HG02970 (cell line): ENCODE results near the gene RNU5B-1.
"Not testable (repeated sequence)": the region's sequence is repeated elsewhere in the genome, so short reads cannot be mapped to it uniquely, and the experiment has no call there.

Experiments used
- ATAC-seq: cut with Tn5 transposase; IDR thresholded peaks from one replicate; pipeline ENCODE4 v1.9.1; 2021; ENCODE audit warnings: mild to moderate bottlenecking, moderate library complexity, moderate number of reproducible peaks; ENCODE audit not compliant: unreplicated experiment, low FRiP score

Gene RNU5B-1

DNA sequence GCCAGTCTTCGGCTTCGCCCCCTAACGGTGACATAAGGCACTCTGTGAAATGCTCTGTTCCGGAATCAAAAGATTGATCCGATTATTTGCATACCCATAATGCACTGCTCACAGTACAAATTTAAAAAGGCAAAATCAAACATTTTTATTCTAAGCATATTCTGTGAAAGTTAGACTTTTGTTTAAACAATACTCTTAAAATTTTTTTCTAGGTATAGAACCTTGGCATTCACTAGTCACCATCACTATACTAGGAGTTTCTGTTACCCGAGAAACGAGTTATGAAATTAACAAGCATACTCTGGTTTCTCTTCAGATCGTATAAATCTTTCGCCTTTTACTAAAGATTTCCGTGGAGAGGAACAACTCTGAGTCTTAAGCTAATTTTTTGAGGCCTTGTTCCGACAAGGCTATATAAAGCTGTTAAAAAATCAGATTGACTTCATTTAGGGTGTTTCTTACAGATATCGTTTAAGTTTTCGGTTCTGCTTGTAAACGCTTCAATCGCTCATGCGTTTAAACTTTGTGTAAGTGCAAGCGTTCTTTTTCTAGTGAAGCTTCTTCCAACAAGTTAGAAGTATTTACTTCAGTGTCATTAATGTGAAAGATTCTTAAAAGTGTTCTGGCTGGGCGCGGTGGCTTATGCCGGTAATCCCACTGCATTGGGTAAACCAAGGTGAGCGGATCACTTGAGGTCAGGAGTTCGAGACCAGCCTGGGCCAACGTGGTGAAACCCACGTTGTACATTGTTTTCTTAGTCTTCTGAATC is at the start of gene RNU5B-1:
Gene RNU5B-1, plus strand, starts transcription at position 297 of the 769 bp plus-strand sequence.
- peak; percentile 70 for ATAC-seq

GRCh38 chr15:65254758-65255157 is 49.7 kb upstream of the RNU5B-1 start:
- ATAC-seq, result no peak

DNA sequence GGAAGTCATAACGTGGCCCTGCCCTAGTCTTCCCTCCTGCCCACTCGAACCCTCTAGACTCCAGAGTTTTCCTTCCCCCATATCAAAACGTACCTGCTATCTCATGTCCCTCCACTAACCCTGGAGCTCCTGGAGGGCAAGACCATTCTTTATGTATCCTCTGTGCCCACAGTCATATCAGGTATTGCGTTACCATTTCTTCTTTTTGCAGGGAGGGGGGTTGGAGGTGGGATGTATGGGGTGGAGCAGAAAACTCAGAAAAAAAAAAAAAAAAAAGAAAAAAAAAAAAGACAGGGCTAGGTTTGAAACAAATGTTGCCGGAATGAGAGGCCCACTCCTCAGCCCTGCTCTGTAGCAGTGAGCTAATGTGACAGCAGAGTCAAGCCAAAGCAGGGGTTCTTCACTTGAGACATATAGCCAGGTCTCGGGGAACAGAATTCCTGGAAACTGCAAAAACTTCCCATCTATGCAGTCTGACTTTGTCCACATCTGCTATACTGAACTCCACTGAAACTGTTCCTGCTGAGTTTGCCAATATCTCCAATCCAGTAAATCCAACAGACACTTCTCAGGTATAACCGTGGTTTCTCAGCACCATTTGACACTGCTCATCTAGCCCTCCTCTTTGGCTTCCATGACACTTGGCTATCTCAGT is 48.9 kb upstream of the RNU5B-1 start:
- no peak for ATAC-seq

DNA sequence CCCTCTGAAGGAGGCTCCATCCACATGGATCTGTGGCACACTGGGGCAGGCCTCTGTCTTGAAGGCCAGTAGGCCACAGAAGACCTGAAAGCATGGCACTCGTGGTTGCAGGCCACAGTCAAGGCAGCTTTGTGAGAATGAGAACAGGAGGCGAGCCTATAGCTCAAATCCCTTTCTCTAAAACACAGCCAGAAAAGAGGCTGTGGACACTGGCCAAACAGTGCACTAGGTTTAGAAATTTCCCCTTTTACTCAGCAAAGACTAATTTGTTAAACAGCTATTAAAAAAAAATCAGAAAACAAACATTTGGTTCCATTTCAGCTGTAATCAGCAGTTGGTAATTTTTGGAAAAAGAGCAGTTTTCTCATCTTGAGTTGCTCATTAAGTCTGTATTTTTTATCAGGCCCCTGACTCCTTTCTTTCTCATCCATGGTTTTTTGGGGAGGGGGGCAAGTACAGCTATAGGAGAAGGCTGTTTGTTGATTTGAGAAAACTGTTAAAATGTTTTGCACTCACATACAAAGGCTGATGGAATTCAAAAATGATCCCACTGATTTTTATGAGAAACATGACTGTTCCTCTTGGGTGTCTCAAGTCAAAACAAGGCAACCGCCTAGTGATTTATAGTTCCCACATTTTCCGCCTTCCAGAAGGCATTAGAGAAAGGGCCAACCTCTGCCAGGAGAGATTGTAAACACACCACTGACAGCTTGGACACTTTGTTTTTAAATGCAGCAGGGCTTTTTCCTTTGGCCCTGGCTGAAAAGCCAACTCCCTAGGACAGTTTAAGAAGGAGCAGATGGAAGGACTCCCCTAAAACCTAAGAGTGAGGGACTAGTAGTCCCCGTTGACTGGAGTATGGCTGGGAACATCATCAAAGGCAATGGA is 45.9 kb upstream of the RNU5B-1 start:
- no peak for ATAC-seq

DNA sequence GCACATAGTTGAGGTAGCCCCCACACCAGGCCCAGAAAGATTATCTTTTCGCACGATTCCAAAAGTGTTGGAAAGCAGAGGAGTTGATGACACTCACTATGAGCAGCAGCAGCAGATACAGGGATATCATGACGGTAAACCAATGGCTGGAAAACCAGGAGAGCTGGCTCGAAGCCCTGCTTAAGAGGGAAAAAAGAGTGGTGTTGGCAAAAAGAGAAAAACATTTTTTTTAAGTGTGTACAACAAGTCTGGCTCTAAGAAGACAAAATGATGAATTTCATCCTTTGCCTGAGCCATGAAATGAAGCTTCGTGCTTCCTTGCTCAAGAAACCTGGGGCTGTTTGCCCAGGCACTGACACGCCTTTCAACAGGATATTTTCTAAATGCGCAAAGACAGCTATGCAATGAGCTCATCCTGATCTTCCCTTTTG is 45.1 kb upstream of the RNU5B-1 start:
- ATAC-seq, result no peak

DNA sequence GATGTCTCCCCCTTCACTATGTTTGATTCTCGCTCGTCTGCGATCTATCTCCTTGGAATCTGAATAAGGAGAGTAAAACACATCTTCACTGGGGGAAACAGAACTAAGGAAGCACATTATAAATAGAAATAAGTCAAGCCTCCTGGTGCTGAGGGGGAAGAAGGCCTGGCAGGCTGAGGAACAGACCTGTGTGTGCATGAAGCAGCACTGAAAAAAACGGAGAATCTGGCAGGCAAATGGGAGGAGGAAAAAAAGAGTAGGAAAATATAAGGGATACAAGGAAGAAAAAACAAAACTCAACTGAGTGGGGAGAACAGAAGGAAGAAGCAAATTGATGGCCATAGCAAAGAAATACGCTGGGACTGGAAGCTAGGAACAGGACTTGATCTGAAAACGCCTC is 43.5 kb upstream of the RNU5B-1 start:
- ATAC-seq, result no peak

GRCh38 chr15:65263313-65263712 is 41.2 kb upstream of the RNU5B-1 start:
- no peak for ATAC-seq

DNA sequence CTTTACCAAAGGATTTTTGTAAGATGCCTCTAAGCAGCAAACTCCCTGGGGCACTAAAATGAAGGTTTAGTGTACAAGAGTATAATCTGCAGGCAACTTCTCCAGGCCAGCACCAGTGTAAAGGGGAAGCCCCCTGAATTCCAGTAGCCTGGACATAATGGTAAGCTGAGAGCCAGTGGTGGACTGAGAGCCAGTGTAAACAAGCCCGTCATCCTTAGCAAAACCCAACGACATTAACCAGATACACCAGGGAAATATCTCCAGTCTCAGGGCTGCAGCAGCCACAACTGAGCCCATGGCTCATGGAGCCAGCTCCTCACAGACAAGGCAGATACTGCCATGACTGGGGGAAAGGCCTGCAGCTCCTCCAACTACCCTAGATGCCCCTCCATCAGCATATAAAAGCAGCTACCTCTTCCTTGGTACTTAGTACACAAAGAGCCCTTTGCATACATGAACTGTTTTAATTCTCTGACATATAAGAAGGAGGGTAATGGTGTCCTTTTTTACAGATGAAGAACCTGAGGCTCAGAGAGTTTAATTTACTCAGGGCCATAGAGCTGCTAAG is 39.5 kb upstream of the RNU5B-1 start:
- ATAC-seq, result no peak

DNA sequence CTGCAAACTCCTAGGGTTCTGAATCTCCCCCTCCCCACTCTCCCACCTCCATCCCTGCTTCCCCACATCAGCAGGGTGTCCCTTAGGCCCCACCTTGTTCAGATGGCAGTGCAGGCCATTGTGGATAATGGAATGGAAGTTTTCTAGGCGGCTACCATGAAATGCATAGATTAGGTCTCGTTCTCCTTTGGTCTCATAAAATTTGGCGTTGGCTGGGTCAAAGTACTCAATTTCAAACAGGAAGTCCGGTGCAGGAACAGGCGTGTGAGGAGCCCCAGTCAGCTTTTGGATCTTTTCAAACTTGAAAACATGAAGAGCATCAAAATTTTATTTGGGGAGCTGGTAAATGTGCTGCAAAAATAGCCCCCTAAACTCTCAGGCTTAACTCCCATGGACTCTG is 38.0 kb upstream of the RNU5B-1 start:
- ATAC-seq, result no peak

- no peak for ATAC-seq
Measured at GRCh38 chr15:65268411-65268810, 36.1 kb upstream of the RNU5B-1 start.

DNA sequence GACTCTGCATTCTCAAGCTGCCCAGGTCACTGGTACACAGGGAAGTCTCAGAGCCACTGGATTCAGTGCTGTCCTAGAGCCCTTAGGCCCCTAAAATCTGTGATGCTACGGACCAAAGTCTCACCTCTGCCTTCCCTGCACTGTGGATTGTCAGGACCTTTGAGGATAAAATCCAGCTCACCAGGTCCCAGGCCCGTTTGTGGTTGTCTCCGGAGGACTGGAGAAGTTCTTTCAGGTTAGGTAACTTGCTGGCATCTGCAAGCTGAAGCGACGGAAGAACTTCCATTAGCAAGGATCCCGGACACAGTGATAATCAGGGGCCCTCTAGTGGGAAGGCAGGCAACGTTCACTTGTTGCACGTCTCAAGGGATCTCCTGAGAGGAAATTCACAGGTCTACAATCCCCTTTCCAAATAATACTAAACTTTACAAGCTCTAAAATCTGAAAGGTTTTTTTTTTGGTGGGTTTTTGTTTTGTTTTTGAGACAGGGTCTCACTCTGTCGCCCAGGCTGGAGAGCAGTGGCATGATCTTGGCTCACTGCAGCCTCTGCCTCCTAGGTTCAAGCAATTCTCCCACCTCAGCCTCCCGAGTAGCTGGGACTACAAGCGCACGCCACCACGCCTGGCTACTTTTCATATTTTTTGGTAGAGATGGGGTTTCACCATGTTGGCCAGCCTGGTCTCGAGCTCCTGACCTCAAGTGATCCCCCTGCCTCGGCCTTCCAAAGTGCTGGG is 33.5 kb upstream of the RNU5B-1 start:
- ATAC-seq, result not testable (repeated sequence)

DNA sequence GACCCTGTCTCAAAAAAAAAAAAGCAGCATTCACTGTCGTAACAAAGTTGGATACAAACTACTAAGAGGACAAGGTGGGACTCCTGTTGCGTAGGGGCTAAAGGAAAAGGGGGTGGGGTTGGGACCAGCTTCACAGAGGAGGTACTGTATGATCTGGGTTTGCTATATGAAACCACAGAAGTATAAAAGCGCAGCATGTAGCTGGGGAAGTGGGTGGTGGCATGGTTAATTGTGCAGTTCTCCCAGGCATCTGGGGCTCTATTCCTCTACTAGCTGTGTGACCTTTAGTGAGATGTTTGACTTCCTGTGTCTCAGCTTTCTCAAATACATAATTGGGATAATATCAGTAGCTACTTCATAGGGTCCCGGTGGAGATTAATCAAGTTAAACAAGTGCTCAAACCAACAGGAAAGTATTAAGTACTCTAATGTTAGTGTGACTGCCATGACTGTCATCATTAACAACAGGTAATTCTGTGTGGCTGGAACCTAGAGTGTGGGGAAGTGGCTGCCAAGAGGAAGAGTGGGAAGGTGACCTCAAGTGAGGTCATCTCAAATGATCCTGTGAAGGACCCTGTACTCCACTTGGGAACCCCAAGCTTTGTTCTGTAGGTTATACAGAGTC is 29.3 kb upstream of the RNU5B-1 start:
- no peak for ATAC-seq

GRCh38 chr15:65275728-65276126 is 28.8 kb upstream of the RNU5B-1 start:
- no peak for ATAC-seq

GRCh38 chr15:65277015-65277414 is 27.5 kb upstream of the RNU5B-1 start:
- no peak for ATAC-seq

- no peak for ATAC-seq
Measured at GRCh38 chr15:65278480-65278879, 26.0 kb upstream of the RNU5B-1 start.

- no peak for ATAC-seq
Measured at GRCh38 chr15:65285291-65286068, 19.0 kb upstream of the RNU5B-1 start.

GRCh38 chr15:65286069-65286703 is 18.3 kb upstream of the RNU5B-1 start:
- ATAC-seq, result peak; percentile 37
